HT1080 (cell line): ENCODE results near the gene TTLL3. TPM values are rescaled to one million over a fixed set of nuclear protein-coding genes. Genes with fewer than 3 reads are reported as not detected.
A peak's percentile ranks its signal among the peaks of the same experiment; 100 is the strongest.
"Not testable (repeated sequence)": the region's sequence is repeated elsewhere in the genome, so short reads cannot be mapped to it uniquely, and the experiment has no call there.

Experiments
- DNase-seq: peaks from one replicate; pipeline ENCODE4 v3.0.0-alpha.2; 2015; ENCODE audit warnings: low read depth
- total RNA-seq: library from RNA; depleted of rRNA; stranded (reverse); fragments of >200 nt; shearing (Covaris generic); gene quantifications from 2 replicates; pipeline ENCODE4 v1.2.3, GENCODE V29; 2014; rRNA removed

TTLL3 gene
- total RNA-seq, 1 experiment from 2014 or later: 1.4 TPM

DNA sequence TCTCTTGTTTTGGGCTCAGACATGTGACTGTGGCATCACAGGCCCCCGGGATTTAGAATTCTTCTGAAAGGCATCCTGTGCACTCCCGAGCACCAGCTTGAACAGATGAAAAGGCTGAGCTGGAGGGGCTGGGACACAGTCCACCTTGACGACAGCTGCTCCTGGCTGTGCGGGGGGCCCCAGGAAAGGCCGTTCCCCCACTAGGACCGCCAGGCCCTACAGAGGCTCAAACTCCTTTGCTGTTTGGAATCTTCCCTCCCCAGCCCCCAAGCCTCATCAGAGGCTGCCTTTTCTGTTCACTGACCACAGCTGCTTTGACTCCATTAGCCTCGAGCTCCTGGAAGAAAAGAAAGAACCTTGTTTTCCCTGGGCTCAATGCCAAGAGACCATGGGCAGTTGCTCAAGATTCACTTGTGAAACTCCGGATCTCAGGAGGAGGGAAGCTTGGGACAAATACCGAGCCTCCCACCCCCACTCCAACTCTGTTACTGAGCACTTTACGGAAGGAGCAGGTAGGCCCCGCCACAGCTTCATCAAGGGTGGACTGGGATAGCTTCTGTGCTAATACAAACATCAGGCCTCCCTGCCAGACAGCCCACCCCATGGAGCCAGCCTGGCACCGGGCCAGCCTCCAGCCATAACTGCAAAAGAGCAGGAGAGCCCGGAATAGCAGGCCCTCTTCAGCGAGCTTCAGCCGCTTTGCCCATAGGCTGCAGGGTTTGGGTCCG, 54.3 kb downstream of the TTLL3 start:
- DNase-seq: peak; percentile 65

DNA sequence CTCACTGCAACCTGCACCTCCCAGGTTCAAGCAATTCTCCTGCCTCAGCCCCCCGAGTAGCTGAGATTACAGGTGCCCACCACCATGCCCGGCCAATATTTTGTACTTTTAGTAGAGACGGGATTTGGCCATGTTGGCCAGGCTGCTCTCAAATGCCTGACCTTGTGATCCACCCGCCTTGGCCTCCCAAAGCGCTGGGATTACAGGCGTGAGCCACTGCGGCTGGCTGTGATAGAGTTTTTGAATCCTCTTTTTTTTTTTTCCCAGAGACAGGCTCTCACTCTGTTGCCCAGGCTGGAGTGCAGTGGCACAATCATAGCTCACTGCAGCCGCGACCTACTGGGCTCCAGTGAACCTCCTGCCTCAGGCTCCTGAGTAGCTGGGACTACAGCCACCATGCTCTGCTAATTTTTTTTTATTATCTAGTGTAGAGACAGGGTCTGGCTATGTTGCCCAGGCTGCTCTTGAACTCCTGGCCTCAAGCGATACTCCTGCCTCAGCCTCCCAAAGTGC, 55.1 kb downstream of the TTLL3 start:
- not testable (repeated sequence) for DNase-seq

DNA sequence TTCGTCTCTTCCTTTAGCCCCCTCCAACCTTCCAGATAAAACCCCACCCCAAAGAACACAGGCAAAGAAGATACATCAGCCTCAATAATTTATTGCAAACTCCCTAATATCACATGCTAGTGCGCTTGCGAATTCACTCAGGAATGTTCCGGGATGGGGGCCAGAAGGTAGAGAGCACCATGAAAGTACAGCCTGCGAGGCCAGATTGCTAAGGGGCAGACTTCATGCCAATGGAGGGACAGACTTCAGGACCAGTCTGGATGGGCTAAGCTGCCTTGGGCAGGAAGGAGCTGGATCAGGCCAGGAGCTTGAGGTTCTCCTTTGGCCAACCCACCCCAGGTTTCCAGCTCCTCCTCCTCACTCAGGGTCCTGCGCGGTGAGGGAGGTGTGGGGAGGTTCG, 56.6 kb downstream of the TTLL3 start:
- DNase-seq: no peak

DNA sequence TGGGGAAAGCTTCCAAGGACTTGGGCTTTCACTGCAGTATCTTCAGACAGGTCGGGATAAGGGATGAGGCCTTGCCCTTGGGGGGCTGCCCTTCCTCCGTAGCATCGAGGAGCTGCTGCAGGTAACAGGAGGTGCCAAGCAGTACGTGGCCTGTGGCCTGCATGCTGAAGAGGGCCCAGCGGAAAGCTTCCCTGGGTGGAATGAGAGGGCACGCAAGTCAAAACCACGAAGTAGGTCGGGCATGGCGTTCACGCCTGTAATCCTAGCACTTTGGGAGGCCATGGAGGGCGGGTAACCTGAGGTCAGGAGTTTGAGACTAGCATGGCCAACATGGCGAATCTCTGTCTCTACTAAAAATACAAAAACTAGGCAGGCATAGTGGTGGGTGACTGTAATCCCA, 57.0 kb downstream of the TTLL3 start:
- no peak for DNase-seq

DNA sequence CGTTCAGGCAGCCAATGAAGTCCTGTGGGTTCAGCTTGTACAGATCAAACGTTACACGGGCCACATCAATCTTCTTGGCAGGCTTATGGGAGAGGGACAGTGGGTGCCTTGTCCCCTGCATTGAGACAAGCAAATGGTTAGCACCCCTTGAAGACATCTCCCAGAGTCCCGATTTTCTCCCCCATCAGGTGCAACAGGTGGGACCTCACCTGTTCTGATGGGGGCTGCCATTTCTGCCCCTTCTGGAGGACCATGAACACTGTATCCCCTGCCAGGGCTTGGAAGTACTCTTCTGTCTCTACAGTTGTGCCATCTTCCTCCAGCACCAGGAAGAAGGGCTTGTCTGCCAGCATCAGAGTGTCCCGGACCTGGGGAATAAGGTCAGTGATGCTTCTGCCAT, 59.9 kb downstream of the TTLL3 start:
- no peak for DNase-seq

DNA sequence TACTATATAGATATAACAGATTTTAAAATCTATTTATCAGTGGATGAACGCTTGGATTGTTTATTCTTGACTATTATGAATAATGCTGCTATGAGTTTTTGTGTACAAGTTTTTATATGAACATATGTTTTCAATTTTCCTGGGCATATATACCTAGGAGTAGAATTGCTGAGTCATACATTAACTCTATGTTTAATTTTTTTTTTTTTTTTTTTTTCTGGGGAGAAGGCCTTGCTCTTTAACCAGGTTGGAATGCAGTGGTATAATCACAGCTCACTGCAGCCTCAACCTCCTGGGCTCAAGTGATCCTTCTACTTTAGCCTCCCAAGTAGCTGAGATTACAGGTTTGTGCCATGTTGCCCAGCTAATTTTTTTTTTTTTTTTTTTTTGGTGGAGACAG, 60.9 kb downstream of the TTLL3 start:
- DNase-seq: peak; percentile 65

DNA sequence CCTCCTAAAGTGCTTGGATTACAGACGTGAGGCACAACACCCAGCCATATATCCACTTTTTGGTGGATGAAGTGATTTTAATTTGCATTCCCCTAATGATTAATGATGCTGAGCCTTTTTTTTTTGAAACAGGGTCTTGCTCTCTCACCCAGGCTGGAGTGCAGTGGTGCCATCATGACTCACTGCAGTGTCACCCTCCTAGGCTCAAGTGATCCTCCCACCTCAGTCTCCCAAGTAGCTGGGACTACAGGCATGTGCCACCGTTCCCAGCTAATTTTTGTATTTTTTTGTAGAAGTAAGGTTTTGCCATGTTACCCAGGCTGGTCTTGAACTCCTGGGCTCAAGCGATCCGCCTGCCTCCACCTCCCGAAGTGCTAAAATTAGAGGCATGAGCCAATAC, 62.0 kb downstream of the TTLL3 start:
- DNase-seq: peak; percentile 27

DNA sequence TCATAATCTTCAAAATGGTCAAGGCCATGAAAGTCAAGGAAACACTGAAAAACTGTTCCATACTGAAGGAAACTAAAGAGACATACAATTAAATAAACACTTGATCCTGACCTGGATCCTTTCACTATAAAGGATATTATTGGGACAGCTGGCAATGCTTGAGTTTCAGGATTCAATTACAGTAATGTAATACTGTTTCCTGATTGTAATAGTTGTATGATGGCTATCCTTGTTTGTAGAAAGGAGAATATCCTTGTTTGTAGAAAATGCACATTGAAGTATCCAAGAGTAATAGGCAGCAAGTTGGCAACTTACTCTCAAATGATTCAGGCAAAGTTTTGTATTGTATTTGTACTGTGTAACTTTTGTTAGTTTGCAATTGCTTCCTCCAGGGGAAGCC, 65.4 kb downstream of the TTLL3 start:
- DNase-seq: no peak

DNA sequence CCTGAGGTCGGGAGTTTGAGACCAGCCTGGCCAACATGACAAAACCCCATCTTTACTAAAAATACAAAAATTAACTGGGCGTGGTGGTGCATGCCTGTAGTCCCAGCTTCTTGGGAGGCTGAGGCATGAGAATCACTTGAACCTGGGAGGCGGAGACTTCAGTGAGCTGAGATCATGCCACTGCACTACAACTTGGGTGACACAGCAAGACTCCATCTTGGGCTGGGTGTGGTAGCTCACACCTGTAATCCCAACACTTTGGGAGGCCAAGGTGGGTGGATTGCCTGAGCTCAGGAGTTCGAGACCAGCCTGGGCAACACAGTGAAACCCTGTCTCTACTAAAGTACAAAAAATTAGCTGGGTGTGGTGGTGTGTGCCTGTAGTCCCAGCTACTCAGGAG, 66.2 kb downstream of the TTLL3 start:
- not testable (repeated sequence) for DNase-seq

DNA sequence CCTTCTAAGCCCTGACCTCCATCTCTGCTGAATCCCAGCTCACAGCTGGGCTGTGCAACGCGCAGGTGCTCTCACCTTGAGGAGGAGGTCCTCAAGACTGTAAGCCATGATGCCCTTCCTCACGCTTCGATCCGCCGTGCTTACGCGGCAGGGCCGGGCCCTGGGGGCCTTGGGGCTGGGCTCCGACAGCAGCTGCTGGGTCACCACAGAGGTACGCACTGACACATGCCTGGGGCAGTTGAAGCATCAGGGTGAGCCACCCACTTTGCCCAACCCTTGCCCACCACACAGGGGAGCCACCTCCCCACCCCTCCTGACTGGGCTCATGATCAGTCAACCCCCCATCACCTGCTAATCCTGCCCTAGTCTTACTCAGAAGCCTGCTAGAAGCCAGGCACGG, 66.9 kb downstream of the TTLL3 start:
- no peak for DNase-seq

DNA sequence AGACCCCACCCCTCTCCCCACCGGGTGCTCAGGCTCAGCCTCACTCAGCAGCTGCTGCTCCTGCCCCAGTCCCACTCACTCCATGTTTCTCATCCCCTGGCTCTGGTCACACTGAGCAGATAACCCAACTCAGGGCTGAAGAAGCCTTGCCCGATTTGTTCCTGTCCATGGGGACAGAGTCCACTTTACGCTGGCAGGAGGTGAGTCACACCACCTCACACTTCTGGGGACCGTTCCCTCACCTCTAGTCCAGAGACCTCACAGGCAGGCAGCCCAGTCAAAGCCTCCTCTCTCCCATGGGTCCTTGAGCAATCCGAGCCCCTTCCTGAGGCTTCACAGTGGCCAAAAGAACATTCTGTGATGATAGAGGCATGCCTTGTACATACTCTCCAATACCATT, 68.6 kb downstream of the TTLL3 start:
- DNase-seq: no peak

DNA sequence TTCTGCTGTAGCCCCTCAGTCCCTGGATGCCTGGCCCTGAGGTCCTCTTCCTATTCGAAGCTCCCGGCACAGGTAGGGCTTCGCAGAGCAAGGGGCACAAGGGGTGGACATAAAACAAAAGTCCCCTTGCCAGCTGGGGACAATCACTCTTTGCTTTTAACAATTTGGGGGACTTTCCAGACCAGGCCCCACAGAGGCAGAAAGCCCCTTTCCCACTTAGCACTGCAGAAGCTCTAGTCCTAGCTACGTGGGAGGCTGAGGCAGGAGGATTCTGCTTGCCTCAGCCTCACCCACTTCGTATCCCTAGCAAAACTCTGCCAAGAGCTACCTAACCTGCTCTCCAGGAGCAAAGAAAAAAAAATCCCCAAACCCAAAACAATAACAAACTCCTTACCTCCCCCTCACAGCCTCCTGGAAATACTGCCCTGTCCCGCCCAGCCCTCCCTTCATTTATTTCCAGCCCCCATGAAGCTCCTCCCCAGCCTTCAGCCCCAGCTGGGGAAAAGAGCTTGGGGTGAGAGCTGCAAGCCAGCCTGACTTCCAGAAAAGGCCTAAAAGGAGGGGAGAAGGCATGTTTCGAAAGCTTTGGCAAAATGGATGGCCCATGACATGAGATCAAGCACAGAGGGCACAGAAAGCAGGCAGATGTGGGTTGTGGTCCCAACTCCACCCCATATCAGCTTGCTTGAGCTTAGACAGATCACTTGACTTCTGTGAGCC, 69.9 kb downstream of the TTLL3 start, which contains the start of gene CIDEC:
CIDEC (minus strand) TSS at position 424 of the 720 bp plus-strand sequence. CDS start 1,767 bp downstream, outside the sequence.
- DNase-seq: no peak

DNA sequence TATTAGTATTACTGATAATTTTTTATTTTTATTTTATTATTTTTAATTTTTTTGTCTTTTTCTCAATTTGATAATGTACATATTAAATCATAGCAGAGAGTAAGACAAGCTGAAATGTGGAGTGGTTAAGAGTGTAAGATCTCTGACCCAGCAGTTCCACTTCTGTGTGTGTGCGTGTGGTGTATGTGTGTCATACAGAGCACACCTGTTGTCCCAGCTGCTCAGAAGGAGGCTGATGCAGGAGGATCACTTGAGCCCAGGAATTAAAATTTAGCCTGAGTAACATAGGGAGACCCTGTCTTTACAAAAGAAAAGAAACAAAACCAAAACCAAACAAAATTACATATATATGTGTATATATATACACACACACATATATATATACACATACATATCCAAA, 71.4 kb downstream of the TTLL3 start:
- no peak for DNase-seq

DNA sequence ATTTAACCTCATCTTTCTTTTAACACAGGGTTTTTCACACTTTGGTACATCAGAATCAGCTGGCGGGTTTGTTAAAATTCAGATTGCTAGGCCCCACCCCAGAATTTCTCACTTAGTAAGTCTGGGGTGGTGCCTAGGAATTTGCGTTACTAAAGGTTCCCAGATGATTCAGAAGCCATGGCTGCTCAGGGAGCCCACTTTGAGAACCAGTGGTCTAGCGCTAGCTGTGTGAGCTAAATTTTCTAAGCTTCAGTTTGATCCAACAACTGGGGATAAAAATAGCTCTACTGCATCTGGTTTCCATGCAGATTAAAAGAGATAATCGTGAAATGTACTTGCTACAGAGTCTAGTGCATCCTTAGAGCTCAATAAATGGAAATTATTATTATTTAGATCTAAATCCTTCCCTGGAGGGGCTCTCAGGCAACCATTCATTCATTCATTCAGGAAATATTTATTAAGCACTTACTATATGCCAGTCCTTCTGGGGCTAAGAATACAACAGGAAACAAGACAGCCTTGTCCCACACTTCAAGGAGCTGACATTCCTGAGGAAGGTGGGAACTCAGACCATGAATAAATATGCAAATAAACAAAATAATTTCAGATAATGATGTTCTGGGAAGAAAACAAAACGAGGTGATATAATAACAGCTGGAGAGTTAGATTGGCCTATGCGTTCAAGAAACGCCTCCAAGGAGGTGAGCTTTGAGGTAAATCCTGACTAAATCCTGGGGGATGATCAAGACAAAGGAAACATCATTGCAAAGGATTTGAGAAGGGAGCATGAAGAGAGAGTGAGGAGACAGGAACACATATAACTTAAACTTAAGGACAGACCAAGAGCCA, 73.9 kb downstream of the TTLL3 start:
- DNase-seq: no peak

DNA sequence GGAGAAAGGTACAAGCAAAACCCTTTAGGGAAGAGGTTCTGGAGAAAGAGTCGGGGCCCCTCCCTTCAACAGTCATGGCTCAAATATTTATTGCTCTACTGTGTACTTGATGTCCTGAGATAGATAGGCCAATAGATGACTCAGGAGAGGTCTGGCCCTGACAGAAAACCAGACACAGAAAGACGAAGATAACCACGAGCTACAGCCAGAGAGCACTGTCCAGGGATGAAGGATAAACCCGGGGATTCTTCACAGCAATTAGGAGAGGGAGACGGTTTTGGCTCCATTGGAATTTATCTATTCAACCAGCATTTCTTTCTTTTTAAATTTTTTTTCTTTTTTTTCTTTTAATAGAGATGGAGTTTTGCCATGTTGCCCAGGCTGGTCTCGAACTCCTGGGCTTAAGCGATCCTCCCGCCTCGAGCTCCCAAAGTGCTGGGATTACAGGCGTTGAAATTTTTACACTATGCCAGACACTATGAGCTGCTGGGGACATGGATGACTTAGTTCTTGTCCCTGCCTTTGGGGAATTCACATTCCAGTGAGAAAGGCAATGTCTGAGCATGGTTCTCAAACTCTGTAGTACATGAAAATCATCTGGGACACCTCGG, 74.6 kb downstream of the TTLL3 start:
- peak; percentile 87 for DNase-seq

Other genes with a start within 250 kb of the TTLL3 start
- gene MTMR14, start 160.8 kb upstream of the TTLL3 start, total RNA-seq: 45.8 and 49.4 TPM in 2 replicates
- gene CPNE9, start 106.4 kb upstream of the TTLL3 start, total RNA-seq: not detected in 2 replicates
- 19.9 and 22.9 TPM in 2 replicates for gene BRPF1, start 78.5 kb upstream of the TTLL3 start, total RNA-seq
- gene OGG1, start 60.3 kb upstream of the TTLL3 start, total RNA-seq: 27.8 and 30.9 TPM in 2 replicates
- gene CAMK1, start 40.3 kb upstream of the TTLL3 start, total RNA-seq: 36.9 and 44.1 TPM in 2 replicates
- gene TADA3, start 17.8 kb upstream of the TTLL3 start, total RNA-seq: 91.5 and 104 TPM in 2 replicates
- 295 and 306 TPM in 2 replicates for gene ARPC4, start 17.2 kb upstream of the TTLL3 start, total RNA-seq
- gene RPUSD3, start 33.7 kb downstream of the TTLL3 start, total RNA-seq: 36.5 and 46.0 TPM in 2 replicates
- 0.14 TPM in 1 of 2 replicates, not detected in the other for gene CIDEC, start 70.0 kb downstream of the TTLL3 start, total RNA-seq
- 34.1 and 45.6 TPM in 2 replicates for gene JAGN1, start 80.3 kb downstream of the TTLL3 start, total RNA-seq
- gene IL17RE, start 92.6 kb downstream of the TTLL3 start, total RNA-seq: 0.66 TPM in 1 of 2 replicates, not detected in the other
- 11.9 and 12.0 TPM in 2 replicates for gene IL17RC, start 106.8 kb downstream of the TTLL3 start, total RNA-seq
- gene CRELD1, start 123.6 kb downstream of the TTLL3 start, total RNA-seq: 0.27 and 1.6 TPM in 2 replicates
- 1.0 and 1.3 TPM in 2 replicates for gene PRRT3, start 142.1 kb downstream of the TTLL3 start, total RNA-seq
- 41.2 and 73.5 TPM in 2 replicates for gene EMC3, start 176.6 kb downstream of the TTLL3 start, total RNA-seq
- 31.1 and 33.2 TPM in 2 replicates for gene FANCD2, start 216.2 kb downstream of the TTLL3 start, total RNA-seq